Measurements from ENCODE around the gene PLCB4. TPM values are rescaled to one million over a fixed set of nuclear protein-coding genes. Genes with fewer than 3 reads are reported as not detected.

The PLCB4 gene
- total RNA-seq, 1 donor from 2014 or later = 19.9 TPM

DNA sequence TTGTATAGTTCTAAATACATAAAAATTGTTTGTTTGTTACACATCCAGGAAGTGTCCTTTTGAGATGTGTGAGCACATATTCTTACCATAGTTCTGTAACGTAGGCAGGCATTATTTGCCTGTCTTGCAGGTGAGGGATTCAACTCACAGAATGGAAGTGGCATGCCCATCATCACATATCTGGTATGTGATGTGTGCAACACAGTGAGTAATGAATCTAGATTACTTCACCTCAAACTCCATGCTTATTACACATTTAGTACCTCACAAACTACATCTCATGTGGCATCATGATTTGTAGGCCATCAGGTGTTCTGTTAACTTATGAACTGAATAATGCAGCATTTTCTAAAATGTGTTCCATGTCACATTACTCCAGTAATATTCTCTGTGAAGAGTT lies 181.6 kb downstream of the PLCB4 start:
- TF ChIP-seq, protein P1, sequence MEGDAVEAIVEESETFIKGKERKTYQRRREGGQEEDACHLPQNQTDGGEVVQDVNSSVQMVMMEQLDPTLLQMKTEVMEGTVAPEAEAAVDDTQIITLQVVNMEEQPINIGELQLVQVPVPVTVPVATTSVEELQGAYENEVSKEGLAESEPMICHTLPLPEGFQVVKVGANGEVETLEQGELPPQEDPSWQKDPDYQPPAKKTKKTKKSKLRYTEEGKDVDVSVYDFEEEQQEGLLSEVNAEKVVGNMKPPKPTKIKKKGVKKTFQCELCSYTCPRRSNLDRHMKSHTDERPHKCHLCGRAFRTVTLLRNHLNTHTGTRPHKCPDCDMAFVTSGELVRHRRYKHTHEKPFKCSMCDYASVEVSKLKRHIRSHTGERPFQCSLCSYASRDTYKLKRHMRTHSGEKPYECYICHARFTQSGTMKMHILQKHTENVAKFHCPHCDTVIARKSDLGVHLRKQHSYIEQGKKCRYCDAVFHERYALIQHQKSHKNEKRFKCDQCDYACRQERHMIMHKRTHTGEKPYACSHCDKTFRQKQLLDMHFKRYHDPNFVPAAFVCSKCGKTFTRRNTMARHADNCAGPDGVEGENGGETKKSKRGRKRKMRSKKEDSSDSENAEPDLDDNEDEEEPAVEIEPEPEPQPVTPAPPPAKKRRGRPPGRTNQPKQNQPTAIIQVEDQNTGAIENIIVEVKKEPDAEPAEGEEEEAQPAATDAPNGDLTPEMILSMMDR (IDR thresholded peaks at IDR 0.05; ENCODE audit: insufficient read depth, low read length, poor library complexity, severe bottlenecking) = no peak
- Histone ChIP-seq H3K36me3 (ENCODE audit: control insufficient read depth, insufficient read depth, low read length) (peaks cover 2% of the 10 kb centered on the region), H3K27me3 (ENCODE audit: control insufficient read depth, insufficient read depth, low read length) (no peaks in the 10 kb centered on the region), H3K4me3 (ENCODE audit: low read depth, low read length) (no peak overlapping the region)
- no peak for DNase-seq (ENCODE audit: low read depth)

DNA sequence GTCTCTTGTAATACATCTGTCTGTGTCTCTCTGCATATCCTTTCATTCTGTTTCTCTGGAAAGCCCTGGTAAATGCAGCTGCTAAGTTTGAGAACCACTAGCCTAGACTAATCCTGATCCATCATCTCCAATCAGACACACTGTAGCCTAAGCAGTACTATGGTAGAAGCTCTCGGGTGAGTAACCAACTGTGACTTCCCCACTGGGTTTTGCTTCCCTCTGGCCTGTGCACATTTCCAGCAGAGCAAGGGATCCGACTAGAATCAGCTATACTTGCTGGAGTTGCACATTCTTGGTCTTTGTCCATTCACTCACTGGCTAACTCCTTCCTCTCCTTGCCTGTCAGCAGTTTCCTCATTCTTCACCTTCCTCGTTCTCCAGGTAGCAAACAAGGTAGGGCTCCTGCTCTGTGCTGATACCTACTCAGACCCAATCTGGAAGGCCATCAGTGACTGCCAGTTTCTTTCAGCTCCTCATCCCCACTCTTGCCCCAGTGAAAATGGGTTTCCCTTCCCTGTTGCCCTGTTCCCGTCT lies 184.2 kb downstream of the PLCB4 start:
- no peak overlapping the region for H3K4me3 ChIP-seq (ENCODE audit: low read depth, low read length)
- DNase-seq (ENCODE audit: low read depth) = no peak
- peaks cover 2% of the 10 kb centered on the region for H3K36me3 ChIP-seq (ENCODE audit: control insufficient read depth, insufficient read depth, low read length)
- TF ChIP-seq, protein P1 (IDR thresholded peaks at IDR 0.05; ENCODE audit: insufficient read depth, low read length, poor library complexity, severe bottlenecking) = no peak
- H3K27me3 ChIP-seq (ENCODE audit: control insufficient read depth, insufficient read depth, low read length) = no peaks in the 10 kb centered on the region

DNA sequence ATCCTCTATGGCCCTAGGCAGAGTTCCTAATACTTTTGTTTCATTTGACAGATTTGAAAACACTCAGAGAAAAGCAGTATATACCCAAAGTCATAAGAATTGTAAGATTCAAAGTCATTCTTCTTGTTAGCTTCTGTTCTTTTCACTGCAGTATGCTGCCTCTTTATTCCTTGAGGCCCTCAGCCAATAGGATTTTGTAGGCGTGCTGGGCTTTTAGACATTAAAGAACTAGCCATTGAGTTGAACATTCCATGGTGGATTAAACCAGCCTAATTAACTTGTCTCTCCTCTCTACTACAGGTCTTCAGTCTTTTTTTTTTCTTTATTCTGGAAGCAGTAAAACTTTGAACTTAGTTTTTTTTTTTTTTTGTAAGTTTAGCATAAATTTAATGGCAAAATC lies 186.3 kb downstream of the PLCB4 start:
- DNase-seq (ENCODE audit: low read depth) = no peak
- TF ChIP-seq, protein P1 (IDR thresholded peaks at IDR 0.05; ENCODE audit: insufficient read depth, low read length, poor library complexity, severe bottlenecking) = no peak
- Histone ChIP-seq H3K4me3 (ENCODE audit: low read depth, low read length) (no peak overlapping the region), H3K27me3 (ENCODE audit: control insufficient read depth, insufficient read depth, low read length) (no peaks in the 10 kb centered on the region), H3K36me3 (ENCODE audit: control insufficient read depth, insufficient read depth, low read length) (peaks cover 2% of the 10 kb centered on the region)

DNA sequence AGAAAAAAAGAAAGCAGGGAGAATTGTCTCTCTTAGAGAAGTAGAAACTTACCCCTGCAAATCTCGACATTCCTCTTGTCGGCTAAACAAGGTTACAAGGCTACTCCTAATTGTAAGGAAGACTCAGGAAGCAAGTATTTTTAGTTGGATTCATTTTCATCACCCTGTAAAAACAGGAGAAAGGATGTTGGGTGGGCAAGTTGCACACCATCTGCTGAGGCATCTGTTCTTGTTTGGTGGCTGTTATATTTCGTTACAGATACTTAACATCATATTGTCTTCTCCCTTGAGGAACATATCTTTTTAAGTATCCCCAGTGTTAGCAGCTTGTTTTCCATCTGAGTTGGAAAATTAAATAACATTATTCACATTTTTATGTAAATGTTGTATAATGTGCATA lies 187.5 kb downstream of the PLCB4 start:
- Histone ChIP-seq H3K36me3 (ENCODE audit: control insufficient read depth, insufficient read depth, low read length) (peaks cover 2% of the 10 kb centered on the region), H3K27me3 (ENCODE audit: control insufficient read depth, insufficient read depth, low read length) (no peaks in the 10 kb centered on the region), H3K4me3 (ENCODE audit: low read depth, low read length) (no peak overlapping the region)
- TF ChIP-seq, protein P1 (IDR thresholded peaks at IDR 0.05; ENCODE audit: insufficient read depth, low read length, poor library complexity, severe bottlenecking) = no peak
- DNase-seq (ENCODE audit: low read depth) = no peak

DNA sequence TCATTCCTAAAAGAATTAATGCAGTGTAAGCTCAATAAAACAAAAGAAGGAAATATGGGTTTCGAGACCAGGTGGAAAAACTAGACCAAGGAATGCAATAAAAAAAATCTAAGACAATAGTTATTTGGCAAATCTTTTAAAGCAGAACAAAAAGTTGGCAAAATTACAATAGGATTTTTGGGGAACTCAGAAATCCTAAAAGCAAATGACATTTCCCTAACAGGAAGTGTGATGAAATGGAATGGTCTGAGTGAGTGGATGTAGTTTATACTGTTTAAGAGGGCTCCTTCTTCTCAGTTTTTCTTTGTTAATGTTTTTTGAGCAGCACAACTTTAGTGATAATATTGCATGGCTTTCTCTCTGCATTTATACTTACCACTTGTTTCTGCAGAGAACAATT lies 190.0 kb downstream of the PLCB4 start:
- Histone ChIP-seq H3K4me3 (ENCODE audit: low read depth, low read length) (no peak overlapping the region), H3K27me3 (ENCODE audit: control insufficient read depth, insufficient read depth, low read length) (no peaks in the 10 kb centered on the region), H3K36me3 (ENCODE audit: control insufficient read depth, insufficient read depth, low read length) (no peaks in the 10 kb centered on the region)
- TF ChIP-seq, protein P1 (IDR thresholded peaks at IDR 0.05; ENCODE audit: insufficient read depth, low read length, poor library complexity, severe bottlenecking) = no peak
- no peak for DNase-seq (ENCODE audit: low read depth)

DNA sequence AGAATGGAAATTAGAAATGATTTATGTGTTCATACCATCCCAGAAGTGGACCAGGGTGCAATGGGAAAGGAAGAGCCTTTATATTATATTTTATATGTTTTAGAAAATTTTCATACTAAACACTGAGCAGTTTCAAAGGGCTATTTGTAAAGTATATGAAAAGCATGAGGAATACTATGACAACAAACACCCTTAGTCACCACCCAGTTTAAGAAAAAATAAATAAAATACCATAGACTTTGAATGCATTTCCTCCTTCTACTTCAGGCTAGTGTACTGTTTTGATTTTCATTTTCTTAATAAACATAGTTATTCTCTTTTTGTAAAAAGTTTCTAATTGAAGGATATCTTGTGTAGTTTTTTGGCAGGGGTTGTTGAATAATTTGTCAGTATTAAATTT lies 191.1 kb downstream of the PLCB4 start:
- DNase-seq (ENCODE audit: low read depth) = no peak
- no peak overlapping the region for H3K4me3 ChIP-seq (ENCODE audit: low read depth, low read length)
- TF ChIP-seq, protein P1 (IDR thresholded peaks at IDR 0.05; ENCODE audit: insufficient read depth, low read length, poor library complexity, severe bottlenecking) = no peak
- H3K36me3 ChIP-seq (ENCODE audit: control insufficient read depth, insufficient read depth, low read length) = no peaks in the 10 kb centered on the region
- no peaks in the 10 kb centered on the region for H3K27me3 ChIP-seq (ENCODE audit: control insufficient read depth, insufficient read depth, low read length)

Measured in kidney epithelial cell (primary cell).